ENCODE data around the gene IFT27. TPM values are rescaled to one million over a fixed set of nuclear protein-coding genes. Genes with fewer than 3 reads are reported as not detected.
A peak's percentile ranks its signal among the peaks of the same experiment; 100 is the strongest.

Gene IFT27
- total and polyA plus RNA-seq, 2 experiments from 2014 or later, result 56.7 to 60.7 TPM

- no peak for DNase-seq (ENCODE audit: low read depth in 1 of 2, low spot score in 1 of 2)
- no peaks in the 10 kb centered on the region for H3K36me3 ChIP-seq
- H3K27me3 ChIP-seq, result peaks cover 11% of the 10 kb centered on the region
- TF ChIP-seq CTCF (IDR thresholded peaks at IDR 0.05; ENCODE audit: low read depth, low read length), result no peak
- H3K27ac ChIP-seq, result no peak overlapping the region
- H3K9me3 ChIP-seq (ENCODE audit: low read depth), result no peaks in the 10 kb centered on the region
- H3K4me1 ChIP-seq (ENCODE audit: low read depth), result no peaks in the 10 kb centered on the region
- no peak overlapping the region for H3K4me3 ChIP-seq
Measured at GRCh38 chr22:36737776-36738175, 38.1 kb downstream of the IFT27 start.

- no peak for DNase-seq (ENCODE audit: low read depth in 1 of 2, low spot score in 1 of 2)
- TF ChIP-seq CTCF (IDR thresholded peaks at IDR 0.05; ENCODE audit: low read depth, low read length), result no peak
- Histone ChIP-seq H3K9me3 (ENCODE audit: low read depth) (no peaks in the 10 kb centered on the region), H3K36me3 (no peaks in the 10 kb centered on the region), H3K27ac (no peak overlapping the region), H3K4me1 (ENCODE audit: low read depth) (no peaks in the 10 kb centered on the region), H3K27me3 (peaks cover 14% of the 10 kb centered on the region), H3K4me3 (no peak overlapping the region)
Measured at GRCh38 chr22:36736701-36737320, 39.1 kb downstream of the IFT27 start.

- TF ChIP-seq CTCF (IDR thresholded peaks at IDR 0.05; ENCODE audit: low read depth, low read length), result no peak
- H3K4me1 ChIP-seq (ENCODE audit: low read depth), result no peaks in the 10 kb centered on the region
- no peaks in the 10 kb centered on the region for H3K36me3 ChIP-seq
- no peaks in the 10 kb centered on the region for H3K9me3 ChIP-seq (ENCODE audit: low read depth)
- no peak overlapping the region for H3K4me3 ChIP-seq
- H3K27ac ChIP-seq, result no peak overlapping the region
- peak in 1 of 2 donors; percentile 34 for DNase-seq (ENCODE audit: low read depth in 1 of 2, low spot score in 1 of 2)
- peaks cover 17% of the 10 kb centered on the region for H3K27me3 ChIP-seq
Measured at GRCh38 chr22:36734171-36735058, 41.5 kb downstream of the IFT27 start.

GRCh38 chr22:36733271-36733670 lies 42.6 kb downstream of the IFT27 start:
- H3K27me3 ChIP-seq, result peaks cover 17% of the 10 kb centered on the region
- DNase-seq (ENCODE audit: low read depth in 1 of 2, low spot score in 1 of 2), result no peak
- H3K4me3 ChIP-seq, result no peak overlapping the region
- no peaks in the 10 kb centered on the region for H3K4me1 ChIP-seq (ENCODE audit: low read depth)
- no peaks in the 10 kb centered on the region for H3K9me3 ChIP-seq (ENCODE audit: low read depth)
- no peak for TF ChIP-seq CTCF (IDR thresholded peaks at IDR 0.05; ENCODE audit: low read depth, low read length)
- H3K36me3 ChIP-seq, result no peaks in the 10 kb centered on the region
- H3K27ac ChIP-seq, result no peak overlapping the region

- Histone ChIP-seq H3K36me3 (no peaks in the 10 kb centered on the region), H3K4me1 (ENCODE audit: low read depth) (no peaks in the 10 kb centered on the region), H3K9me3 (ENCODE audit: low read depth) (no peaks in the 10 kb centered on the region), H3K27me3 (peaks cover 17% of the 10 kb centered on the region), H3K4me3 (no peak overlapping the region), H3K27ac (no peak overlapping the region)
- DNase-seq (ENCODE audit: low read depth in 1 of 2, low spot score in 1 of 2), result no peak
- no peak for TF ChIP-seq CTCF (IDR thresholded peaks at IDR 0.05; ENCODE audit: low read depth, low read length)
Measured at GRCh38 chr22:36732609-36733008, 43.3 kb downstream of the IFT27 start.

Measured in cardiac muscle cell (in vitro differentiated cells and primary cell).